ENCODE measurements around the gene DAPK1.

The DAPK1 gene

GRCh38 chr9:87541663-87542062 is 44.0 kb downstream of the DAPK1 start (continued):
- no peak for TF ChIP-seq SNAI2 (CRISPR knock-in tag; IDR thresholded peaks at IDR 0.05)
- no peak for TF ChIP-seq TOX (CRISPR knock-in tag; IDR thresholded peaks at IDR 0.05; ENCODE audit: borderline replicate concordance)
- no peak for TF ChIP-seq OSR1 (CRISPR knock-in tag; IDR thresholded peaks at IDR 0.05)
- no peak for TF ChIP-seq ZC3H10 (CRISPR knock-in tag; IDR thresholded peaks at IDR 0.05)
- no peak for TF ChIP-seq ZFP3 (CRISPR knock-in tag; IDR thresholded peaks at IDR 0.05)
- TF ChIP-seq POU6F1 (CRISPR knock-in tag; IDR thresholded peaks at IDR 0.05; ENCODE audit: borderline replicate concordance, low read depth) = no peak
- no peak for TF ChIP-seq BACH2 (CRISPR knock-in tag; IDR thresholded peaks at IDR 0.05; ENCODE audit: borderline replicate concordance)
- no peak for TF ChIP-seq CREB5 (CRISPR knock-in tag; IDR thresholded peaks at IDR 0.05; ENCODE audit: low read depth)
- TF ChIP-seq TCF4 (CRISPR knock-in tag; IDR thresholded peaks at IDR 0.05; ENCODE audit: borderline replicate concordance) = no peak
- no peak for TF ChIP-seq PPARA (CRISPR knock-in tag; IDR thresholded peaks at IDR 0.05; ENCODE audit: borderline replicate concordance)
- TF ChIP-seq RARB (CRISPR knock-in tag; IDR thresholded peaks at IDR 0.05) = no peak
- TF ChIP-seq ARNTL (CRISPR knock-in tag; IDR thresholded peaks at IDR 0.05; ENCODE audit: borderline replicate concordance, low read depth) = no peak

GRCh38 chr9:87542141-87542540 is 44.5 kb downstream of the DAPK1 start:
- no peak for ATAC-seq
- TF ChIP-seq CSRNP3 (CRISPR knock-in tag; IDR thresholded peaks at IDR 0.05) (no peak), SNAI2 (CRISPR knock-in tag; IDR thresholded peaks at IDR 0.05) (no peak), BACH2 (CRISPR knock-in tag; IDR thresholded peaks at IDR 0.05; ENCODE audit: borderline replicate concordance) (no peak), TCF4 (CRISPR knock-in tag; IDR thresholded peaks at IDR 0.05; ENCODE audit: borderline replicate concordance) (no peak), POU6F1 (CRISPR knock-in tag; IDR thresholded peaks at IDR 0.05; ENCODE audit: borderline replicate concordance, low read depth) (no peak), ESRRG (CRISPR knock-in tag; IDR thresholded peaks at IDR 0.05) (no peak), GLIS3 (CRISPR knock-in tag; IDR thresholded peaks at IDR 0.05) (no peak), ARNTL (CRISPR knock-in tag; IDR thresholded peaks at IDR 0.05; ENCODE audit: borderline replicate concordance, low read depth) (no peak), TSHZ2 (CRISPR knock-in tag; IDR thresholded peaks at IDR 0.05) (no peak), ISL1 (CRISPR knock-in tag; IDR thresholded peaks at IDR 0.05) (no peak), CREB5 (CRISPR knock-in tag; IDR thresholded peaks at IDR 0.05; ENCODE audit: low read depth) (no peak), ZNF8 (CRISPR knock-in tag; IDR thresholded peaks at IDR 0.05) (no peak)

- ATAC-seq = no peak
- TF ChIP-seq ARNTL (CRISPR knock-in tag; IDR thresholded peaks at IDR 0.05; ENCODE audit: borderline replicate concordance, low read depth) = no peak
- peak; percentile 70 for TF ChIP-seq ISL1 (CRISPR knock-in tag; IDR thresholded peaks at IDR 0.05)
These were observed 45.6 kb downstream of the DAPK1 start for GRCh38 chr9:87543251-87543650.

All from SK-N-SH treated with all-trans-retinoic acid at 6 μM for 48 hours (cell line).